Measurements from ENCODE around the gene COX19. TPM values are rescaled to one million over a fixed set of nuclear protein-coding genes. Genes with fewer than 3 reads are reported as not detected.
A peak's percentile ranks its signal among the peaks of the same experiment; 100 is the strongest.

The COX19 gene
- total RNA-seq, 1 donor from 2014 or later, result 12.9 TPM

DNA sequence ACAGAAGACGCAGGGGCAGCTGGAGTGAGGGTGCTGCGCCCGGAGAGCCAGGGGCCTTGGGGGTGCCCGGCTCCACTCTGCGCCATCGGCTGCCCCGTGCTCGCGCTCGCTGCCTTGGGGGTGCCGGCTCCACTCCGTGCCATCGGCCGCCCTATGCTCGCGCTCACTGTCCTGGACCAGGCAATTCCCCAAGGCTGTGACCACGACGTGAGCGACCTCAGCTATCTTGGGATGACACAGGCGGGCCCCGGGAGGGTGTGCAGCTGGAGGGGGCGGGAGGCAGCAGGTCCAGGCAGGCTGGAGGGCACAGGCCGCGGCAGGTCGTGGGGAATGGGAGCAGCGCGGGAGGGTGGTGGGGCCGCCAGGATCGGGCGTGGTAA is 37.4 kb upstream of the COX19 start:
- TF ChIP-seq CTCF (IDR thresholded peaks at IDR 0.05), result no peak
- Histone ChIP-seq H3K27me3 (ENCODE audit: low read depth) (no peaks in the 10 kb centered on the region), H3K4me1 (no peaks in the 10 kb centered on the region), H3K27ac (no peak overlapping the region), H3K36me3 (peaks cover 14% of the 10 kb centered on the region), H3K9me3 (no peaks in the 10 kb centered on the region), H3K4me3 (no peak overlapping the region)
- intact Hi-C loops (cut with DNase I), result no loop called here
- no peak for ATAC-seq
- no peak for DNase-seq

DNA sequence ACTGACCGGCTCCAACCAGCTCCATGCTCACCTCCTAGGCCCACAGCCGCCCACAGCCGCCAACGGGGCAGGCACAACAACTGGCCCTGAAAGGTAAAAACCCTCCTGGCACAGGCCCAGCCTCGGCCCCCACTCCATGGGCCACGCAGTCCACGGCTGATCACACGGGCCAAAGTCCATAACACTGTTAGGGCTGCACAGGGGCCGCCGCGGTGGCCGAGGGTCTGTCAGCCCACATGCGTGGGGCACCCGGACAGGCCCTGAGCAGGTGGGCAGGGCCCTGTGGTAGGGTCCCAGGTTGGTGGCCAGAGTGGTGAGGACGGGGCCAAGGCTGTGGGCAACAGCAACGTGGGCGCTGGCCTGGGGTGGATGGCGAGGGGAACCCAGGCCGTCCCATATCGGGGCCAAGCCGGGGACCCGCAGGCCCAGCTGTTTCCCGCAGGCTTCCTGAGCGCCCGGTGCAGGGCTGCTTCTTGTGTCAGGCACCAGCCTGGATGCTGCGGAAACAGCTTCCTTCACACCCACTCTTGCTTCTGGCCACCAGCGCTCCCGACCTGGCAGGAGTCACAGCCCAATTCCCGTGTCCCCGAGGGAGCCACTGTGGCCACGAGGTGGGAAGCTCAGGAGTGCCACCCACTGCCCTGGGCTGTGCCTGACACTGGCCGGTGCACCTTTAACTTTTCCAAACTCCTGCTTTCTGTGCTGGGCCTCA is 36.8 kb upstream of the COX19 start:
- Histone ChIP-seq H3K4me3 (no peak overlapping the region), H3K9me3 (no peaks in the 10 kb centered on the region), H3K27me3 (ENCODE audit: low read depth) (no peaks in the 10 kb centered on the region), H3K4me1 (no peaks in the 10 kb centered on the region), H3K27ac (no peak overlapping the region), H3K36me3 (peaks cover 20% of the 10 kb centered on the region)
- TF ChIP-seq CTCF (IDR thresholded peaks at IDR 0.05), result no peak
- peak in 1 of 2 donors; percentile 5 for ATAC-seq
- intact Hi-C loops (cut with DNase I), result no loop called here
- no peak for DNase-seq

DNA sequence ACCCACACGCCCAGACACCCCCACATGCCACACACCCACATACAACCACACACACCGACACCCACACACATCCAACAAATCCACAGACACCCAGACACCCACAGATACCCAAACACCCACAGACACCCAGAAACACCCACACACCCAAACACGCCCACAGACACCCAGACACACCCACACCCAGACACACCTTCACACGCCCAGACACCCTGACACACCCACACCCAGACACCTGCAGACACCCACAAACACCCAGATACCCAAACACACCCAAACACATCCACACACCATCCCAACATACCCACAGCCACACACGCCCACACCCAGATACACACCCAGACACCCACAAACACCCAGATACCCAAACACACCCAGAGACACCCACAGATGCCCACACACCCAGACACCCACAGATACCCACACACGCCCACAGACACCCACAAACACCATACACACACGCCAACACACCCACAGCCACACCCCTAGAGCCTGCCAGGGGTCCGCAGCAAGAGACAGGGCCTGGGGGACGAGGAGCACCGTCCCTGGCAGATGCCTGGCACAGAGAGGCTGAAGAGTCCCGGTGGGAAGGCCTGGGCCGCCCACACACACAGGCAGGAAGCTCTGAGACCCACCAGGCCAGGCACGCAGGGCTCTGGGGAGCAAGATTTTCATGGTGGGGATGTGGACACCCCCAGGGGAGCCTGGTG is 36.1 kb upstream of the COX19 start:
- Histone ChIP-seq H3K9me3 (no peaks in the 10 kb centered on the region), H3K36me3 (peaks cover 26% of the 10 kb centered on the region), H3K4me3 (no peak overlapping the region), H3K27ac (no peak overlapping the region), H3K4me1 (no peaks in the 10 kb centered on the region), H3K27me3 (ENCODE audit: low read depth) (no peaks in the 10 kb centered on the region)
- no peak for TF ChIP-seq CTCF (IDR thresholded peaks at IDR 0.05)
- DNase-seq (no peak), ATAC-seq (no peak)
- intact Hi-C loops (cut with DNase I), result no loop called here

GRCh38 chr7:1010226-1010625 is 34.9 kb upstream of the COX19 start:
- TF ChIP-seq CTCF (IDR thresholded peaks at IDR 0.05), result no peak
- DNase-seq (no peak), ATAC-seq (no peak)
- Histone ChIP-seq H3K27me3 (ENCODE audit: low read depth) (no peaks in the 10 kb centered on the region), H3K4me1 (no peaks in the 10 kb centered on the region), H3K9me3 (no peaks in the 10 kb centered on the region), H3K4me3 (no peak overlapping the region), H3K36me3 (peaks cover 26% of the 10 kb centered on the region), H3K27ac (no peak overlapping the region)
- intact Hi-C loops (cut with DNase I), result no loop called here

- no peak for ATAC-seq
- Histone ChIP-seq H3K27me3 (ENCODE audit: low read depth) (no peaks in the 10 kb centered on the region), H3K4me3 (no peak overlapping the region), H3K27ac (no peak overlapping the region), H3K4me1 (no peaks in the 10 kb centered on the region), H3K36me3 (peaks cover 26% of the 10 kb centered on the region), H3K9me3 (no peaks in the 10 kb centered on the region)
- TF ChIP-seq CTCF (IDR thresholded peaks at IDR 0.05), result no peak
- intact Hi-C loops (cut with DNase I), result no loop called here
- DNase-seq, result no peak
Observed at GRCh38 chr7:1009747-1010146, 34.4 kb upstream of the COX19 start.

All from lower lobe of right lung (tissue), 2 donors.